ENCODE measurements around the gene MT1B.
"Not testable (repeated sequence)": the region's sequence is repeated elsewhere in the genome, so short reads cannot be mapped to it uniquely, and the experiment has no call there.

MT1B gene

DNA sequence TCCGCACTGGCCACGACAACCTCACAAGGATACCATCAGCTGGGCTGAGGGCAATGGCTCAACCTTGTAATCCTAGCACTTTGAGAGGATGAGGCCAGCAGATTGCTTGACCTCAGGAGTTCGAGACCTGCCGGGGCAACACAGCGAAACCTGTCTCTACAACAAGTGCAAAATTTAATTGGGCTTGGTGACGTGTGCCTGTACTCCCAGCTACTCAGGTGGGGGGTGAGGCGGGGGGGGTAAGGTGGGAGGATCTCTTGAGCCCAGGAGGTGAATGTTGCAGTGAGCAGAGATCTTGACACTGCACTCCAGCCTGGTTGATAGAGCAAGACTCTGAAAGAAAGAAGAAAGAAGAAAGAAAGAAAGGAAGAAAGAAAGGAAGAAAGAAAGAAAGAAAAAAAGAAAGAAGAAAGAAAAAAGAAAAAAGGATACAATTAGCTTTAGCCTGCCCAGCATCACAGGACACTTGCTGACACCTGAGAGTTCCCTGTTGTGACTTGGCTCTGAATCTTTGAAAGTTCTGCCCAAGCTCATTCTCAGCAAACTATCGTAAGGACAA is 31.3 kb upstream of the MT1B start:
- ATAC-seq, result no peak
- DNase-seq, result no peak

DNA sequence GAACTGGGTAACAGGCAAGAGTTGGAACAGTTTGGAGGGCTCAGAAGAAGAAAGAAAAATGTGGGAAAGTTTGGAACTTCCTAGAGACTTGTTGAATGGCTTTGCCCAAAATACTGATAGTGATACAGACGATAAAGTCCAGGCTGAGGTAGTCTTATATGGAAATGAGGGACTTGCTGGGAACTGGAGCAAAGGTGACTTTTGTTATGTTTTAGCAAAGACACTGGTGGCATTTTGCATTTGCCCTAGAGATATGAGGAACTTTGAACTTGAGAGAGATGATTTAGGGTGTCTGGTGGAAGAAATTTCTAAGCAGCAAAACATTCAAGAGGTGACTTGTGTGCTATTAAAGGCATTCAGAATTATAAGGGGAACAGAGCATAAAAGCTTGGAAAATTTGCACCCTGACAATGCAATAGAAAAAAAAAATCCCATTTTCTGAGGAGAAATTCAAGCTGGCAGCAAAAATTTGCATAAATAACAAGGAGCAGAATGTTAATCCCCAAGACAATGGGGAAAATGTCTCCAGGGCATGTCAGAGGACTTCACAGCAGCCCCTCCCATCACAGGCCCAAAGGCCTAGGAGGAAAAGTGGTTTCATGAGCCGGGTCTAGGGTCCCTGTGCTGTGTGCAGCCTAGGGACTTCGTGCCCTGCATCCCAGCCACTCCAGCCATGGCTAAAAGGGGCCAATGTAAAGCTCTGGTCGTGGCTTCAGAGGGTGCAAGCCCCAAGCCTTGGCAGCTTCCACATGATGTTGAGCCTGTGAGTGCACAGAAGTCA is 29.8 kb upstream of the MT1B start:
- DNase-seq, ATAC-seq: not testable (repeated sequence)

DNA sequence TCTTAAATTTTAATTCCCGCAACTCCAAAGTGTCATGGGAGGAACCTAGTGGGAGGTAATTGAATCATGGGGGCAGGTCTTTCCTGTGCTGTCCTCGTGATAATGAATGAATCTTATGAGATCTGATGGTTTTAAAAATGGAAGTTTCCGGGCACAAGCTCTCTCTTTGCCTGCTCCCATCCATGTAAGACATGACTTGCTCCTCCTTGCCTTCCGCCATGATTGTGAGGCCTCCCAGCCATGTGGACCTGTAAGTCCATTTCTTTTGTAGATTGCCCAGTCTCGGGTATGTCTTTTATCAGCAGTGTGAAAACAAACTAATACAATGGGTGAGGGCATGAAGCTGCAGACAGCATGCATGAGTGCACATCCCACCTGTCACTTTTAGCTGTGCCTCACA is 28.5 kb upstream of the MT1B start:
- ATAC-seq, DNase-seq: not testable (repeated sequence)

DNA sequence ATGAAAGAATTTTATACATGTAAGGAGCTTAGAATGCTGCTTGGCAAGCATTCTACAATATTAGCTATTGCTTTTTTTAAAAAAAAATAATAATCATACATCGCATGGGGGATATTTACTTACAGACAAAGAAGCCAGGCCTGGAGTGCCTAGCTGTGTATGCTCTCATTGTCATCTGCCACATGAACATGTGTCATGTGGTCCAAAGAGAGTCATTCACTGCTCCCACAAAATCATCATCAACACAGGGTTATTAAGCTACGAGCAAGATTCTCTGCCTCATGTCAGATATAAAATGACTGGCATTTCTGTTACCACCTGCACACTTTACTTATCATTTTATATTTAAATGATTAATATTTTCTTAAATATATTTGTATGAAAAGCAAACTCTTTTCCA is 28.0 kb upstream of the MT1B start:
- DNase-seq (no peak), ATAC-seq (no peak)

DNA sequence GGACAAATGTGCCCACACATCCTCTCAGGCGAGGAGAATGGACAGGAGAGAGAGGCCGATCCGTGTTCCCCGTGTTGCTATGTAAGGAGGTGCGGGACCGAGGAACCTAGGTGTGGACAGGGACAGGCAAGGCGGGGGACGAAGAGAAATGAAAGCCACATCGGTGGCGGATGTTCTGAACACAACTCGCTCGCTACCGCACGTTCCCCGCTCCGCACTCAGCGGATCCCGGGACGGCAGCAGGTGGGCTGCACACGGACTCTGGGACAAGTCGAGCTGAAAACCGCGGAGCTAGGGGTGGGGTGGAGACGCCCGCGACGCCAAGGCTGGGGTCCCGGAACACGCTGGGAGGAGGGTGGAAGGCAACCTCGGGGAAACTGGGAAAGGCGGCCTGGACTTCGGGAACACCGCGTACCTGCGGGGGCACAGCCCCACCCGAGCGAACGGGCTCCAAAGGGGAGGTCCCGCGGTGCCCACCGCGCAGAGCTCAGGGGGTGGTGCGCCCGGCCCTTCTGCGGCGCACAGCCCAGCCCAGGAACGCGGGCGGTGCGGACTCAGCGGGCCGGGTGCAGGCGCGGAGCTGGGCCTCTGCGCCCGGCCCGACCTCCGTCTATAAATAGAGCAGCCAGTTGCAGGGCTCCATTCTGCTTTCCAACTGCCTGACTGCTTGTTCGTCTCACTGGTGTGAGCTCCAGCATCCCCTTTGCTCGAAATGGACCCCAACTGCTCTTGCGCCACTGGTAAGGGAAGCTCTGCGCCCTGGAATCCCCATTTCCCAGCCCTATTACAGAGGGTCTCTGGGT is 26.3 kb upstream of the MT1B start, which contains the start of gene MT1E:
TSS of gene MT1E (plus strand) at position 642 of the 803 bp plus-strand sequence. CDS start at position 713, 71 bp downstream.
- peak; percentile 50 for DNase-seq
- peak; percentile 89 for ATAC-seq

DNA sequence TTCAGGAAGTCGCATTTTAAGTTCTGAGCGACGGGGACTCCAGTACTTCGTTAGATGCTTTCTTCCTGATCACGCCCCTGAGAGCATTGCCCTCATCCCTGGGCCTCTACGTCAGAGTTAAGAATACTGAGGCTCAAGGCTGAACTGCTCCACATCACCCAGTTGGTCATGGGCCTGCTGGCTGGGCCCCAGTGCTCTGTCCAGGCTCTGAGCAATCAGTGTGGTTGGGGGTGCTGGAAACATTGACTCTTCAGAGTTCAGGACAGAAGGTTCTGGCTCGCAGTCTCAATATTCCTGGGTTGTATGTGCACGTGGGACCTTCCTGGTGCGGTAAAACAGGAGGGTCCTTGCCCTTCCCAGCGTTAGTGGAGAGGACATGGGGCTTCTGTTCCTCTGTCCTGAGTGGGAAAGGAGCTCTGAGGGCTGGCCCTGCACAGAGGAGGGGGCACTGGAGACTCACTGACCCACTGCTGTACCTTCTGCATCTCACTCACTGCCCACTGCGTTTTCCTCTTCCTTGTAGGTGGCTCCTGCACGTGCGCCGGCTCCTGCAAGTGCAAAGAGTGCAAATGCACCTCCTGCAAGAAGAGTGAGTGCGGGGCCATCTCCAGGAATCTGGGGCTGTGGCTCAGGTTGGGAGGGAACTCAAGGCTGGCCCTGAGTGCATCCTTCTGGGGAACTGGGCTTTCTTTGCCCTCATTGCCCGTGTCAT is 25.6 kb upstream of the MT1B start:
- ATAC-seq (peak; percentile 51), DNase-seq (no peak)

DNA sequence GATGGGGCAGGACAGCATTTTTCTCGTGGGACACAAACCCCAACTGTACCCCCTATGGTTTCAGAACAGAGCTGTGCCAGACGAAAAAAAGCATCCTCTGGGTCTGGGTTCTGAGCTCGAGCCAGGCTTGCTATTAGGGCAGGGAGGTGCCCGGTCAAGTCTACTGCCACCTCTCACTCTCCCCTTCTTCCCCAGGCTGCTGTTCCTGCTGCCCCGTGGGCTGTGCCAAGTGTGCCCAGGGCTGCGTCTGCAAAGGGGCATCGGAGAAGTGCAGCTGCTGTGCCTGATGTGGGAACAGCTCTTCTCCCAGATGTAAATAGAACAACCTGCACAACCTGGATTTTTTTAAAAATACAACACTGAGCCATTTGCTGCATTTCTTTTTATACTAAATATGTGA is 25.0 kb upstream of the MT1B start:
- DNase-seq, result no peak

DNA sequence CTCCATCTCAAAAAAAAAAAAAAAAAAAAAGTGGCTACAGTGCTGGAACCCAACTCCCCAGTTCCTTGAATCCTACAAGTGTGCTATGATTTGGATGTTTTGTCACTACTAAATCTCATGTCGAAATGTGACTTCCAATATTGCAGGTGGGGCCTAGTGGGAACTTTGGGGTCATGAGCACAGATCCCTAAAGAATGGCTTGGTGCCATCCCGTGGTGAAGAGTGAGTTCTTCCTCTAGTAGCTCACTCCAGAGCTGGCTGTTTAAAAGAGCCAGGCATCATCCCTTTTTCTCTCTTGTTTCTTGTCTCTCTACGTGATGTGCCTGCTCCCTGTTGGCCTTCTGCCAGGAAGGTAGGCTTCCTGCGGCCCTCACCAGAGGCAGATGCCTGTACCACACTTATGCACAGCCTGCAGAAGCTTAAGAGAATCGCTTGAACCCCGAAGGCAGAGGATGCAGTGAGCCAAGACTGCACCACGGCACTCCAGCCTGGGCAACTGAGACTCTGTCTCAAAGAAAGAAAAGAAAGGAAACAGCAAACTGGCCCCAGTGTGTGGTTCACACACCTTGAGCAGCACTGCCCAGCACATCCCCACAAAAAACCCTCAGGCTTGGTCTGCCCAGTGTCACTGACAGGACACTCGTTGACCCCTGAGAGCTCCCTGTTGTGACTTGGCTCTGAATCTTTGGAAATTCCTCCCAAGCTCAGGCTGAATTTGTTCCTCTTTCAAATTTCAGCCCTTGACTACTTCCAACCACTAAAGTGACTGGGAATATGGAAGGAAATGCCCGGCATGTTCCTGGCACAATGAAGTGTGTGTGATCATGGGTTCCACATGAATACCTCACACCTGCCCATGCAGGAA is 23.0 kb upstream of the MT1B start:
- no peak for DNase-seq
- no peak for ATAC-seq

More for the DNA sequence above, 25.0 kb upstream of the MT1B start:
- no peak for ATAC-seq

DNA sequence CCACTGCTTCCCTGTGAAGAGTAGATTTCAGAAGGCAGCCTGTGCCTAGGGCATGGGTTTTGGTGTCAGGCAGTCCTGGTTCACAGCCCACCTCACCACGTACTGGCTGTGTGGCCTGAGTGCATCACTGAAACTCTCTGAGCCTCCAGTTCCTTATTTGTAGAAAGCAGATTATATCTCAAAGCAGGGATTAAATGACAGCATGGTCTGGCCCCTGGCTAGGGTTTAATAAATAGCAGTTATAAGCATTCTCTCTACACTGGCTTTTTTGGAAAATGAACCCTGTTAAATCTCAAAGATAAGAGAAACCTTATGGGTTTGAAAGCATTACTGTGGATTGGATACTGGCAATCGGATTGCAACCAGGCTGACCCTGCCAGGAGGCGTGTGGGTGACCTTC is 22.2 kb upstream of the MT1B start:
- ATAC-seq (no peak), DNase-seq (no peak)

DNA sequence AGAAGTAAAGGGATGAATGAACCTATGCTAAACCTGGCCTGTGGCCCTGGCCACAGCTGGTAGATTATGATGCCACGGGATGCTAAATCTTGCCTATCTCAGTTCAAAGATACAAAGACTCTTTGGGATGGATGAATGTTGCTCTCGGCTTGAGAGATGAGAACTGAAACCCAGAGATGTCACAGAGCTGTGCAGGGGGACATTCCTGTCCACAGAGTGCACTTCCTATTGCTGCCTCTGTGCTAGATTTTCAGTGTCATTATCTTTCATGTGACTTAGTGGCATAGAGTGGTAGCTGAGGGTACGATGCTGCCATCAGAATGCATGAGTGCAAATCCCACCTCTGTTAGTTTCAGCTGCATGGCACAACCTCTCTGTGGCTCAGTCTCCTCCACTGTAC is 21.6 kb upstream of the MT1B start:
- ATAC-seq (peak; percentile 29), DNase-seq (no peak)

DNA sequence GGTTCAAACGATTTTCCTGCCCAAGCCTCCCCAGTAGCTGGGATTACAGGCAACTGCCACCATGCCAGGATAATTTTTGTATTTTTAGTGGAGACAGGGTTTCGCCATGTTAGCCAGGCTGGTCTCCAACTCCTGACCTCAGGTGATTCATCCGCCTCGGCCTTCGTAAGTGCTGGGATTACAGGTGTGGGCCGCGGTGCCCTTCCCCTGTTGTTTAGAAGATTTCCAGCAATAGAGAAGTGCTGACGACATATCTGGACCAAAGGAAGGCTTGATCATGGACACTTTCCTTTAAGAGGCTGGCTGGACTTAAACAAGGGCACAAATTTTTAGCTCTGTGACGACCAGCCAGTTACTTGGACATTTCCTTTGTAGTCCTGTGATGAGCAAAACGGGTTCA is 20.5 kb upstream of the MT1B start:
- DNase-seq, result no peak
- ATAC-seq, result no peak

DNA sequence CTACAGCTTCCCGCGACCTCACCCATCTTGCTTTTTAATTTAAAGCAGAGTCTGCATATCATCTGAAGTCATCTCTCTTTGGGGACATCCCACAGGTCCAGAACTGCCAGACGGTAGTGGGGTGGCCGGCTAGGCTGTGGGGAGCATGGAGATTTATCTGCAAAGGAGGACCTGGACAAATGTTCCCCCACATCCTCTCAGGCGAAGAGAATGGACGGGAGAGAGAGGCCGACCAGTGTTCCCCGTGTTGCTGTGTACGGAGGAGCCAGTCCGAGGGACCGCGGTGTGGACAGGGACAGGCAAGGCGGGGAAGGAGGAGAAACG is 19.9 kb upstream of the MT1B start:
- DNase-seq (no peak), ATAC-seq (no peak)

DNA sequence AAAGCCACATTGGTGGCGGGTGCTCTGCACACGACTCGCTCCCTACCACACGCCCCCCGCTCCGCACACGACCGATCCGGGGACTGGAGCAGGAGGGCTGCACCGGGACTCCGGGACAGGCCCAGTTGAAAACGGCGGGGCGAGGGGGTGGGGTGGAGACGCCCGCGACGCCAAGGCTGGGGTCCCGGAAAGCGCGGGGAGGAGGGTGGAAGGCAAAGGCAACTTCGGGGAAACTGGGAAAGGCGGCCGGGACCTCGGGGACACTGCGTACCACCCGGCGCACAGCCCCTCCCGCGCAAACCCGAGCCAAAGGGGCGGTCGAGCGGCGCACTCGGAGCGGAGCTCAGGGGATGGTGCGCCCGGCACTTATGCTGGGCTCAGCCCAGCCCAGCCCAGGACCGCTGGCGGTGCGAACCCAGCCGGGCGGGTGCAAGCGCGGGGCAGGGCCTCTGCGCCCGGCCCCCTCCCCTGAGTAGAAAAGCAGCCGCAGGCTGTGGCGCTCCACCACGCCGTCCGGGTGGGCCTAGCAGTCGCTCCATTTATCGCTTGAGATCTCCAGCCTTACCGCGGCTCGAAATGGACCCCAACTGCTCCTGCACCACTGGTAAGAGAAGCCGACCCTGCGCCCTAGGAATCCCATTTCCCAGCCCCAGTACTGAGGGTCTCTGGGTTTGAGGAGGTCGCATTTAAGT is 19.4 kb upstream of the MT1B start, which contains the start of gene MT1M:
TSS of gene MT1M (plus strand) at position 504 of the 692 bp plus-strand sequence. CDS start at position 577, 73 bp downstream.
- DNase-seq (no peak), ATAC-seq (peak; percentile 28)

DNA sequence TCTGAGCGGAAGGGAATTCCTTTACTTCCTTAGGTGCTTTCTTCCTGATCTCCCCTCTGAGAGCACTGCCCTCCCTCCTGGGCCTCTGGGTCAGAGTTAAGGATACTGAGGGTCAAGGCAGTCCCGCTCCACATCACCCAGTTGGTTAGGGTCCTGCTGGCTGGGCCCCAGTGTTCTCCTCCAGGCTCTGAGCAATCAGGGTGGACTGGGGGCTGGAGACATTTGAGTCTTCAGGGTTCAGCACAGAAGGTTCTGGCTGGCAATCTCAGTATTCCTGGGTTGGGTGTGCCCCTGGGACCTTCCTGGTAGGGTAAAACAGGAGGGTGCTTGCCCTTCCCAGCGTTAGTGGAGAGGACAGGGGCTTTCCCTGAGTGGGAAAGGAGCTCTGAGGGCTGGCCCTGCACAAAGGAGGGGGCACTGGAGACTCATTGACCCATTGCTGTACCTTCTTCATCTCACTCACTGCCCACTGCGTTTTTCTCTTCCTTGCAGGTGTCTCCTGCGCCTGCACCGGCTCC is 18.8 kb upstream of the MT1B start:
- DNase-seq (no peak), ATAC-seq (no peak)

DNA sequence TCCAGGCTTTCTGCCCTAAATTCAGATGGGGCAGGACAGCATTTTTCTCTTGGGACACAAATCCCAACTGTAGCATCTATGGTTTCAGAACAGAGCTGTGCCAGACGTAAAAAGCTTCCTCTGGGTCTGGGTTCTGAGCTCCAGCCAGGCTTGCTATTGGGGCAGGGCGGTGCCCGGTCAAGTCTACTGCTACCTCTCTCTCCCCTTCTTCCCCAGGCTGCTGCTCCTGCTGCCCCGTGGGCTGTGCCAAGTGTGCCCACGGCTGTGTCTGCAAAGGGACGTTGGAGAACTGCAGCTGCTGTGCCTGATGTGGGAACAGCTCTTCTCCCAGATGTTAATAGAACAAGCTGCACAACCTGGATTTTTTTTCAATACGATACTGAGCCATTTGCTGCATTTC is 18.2 kb upstream of the MT1B start:
- no peak for DNase-seq
- no peak for ATAC-seq

DNA sequence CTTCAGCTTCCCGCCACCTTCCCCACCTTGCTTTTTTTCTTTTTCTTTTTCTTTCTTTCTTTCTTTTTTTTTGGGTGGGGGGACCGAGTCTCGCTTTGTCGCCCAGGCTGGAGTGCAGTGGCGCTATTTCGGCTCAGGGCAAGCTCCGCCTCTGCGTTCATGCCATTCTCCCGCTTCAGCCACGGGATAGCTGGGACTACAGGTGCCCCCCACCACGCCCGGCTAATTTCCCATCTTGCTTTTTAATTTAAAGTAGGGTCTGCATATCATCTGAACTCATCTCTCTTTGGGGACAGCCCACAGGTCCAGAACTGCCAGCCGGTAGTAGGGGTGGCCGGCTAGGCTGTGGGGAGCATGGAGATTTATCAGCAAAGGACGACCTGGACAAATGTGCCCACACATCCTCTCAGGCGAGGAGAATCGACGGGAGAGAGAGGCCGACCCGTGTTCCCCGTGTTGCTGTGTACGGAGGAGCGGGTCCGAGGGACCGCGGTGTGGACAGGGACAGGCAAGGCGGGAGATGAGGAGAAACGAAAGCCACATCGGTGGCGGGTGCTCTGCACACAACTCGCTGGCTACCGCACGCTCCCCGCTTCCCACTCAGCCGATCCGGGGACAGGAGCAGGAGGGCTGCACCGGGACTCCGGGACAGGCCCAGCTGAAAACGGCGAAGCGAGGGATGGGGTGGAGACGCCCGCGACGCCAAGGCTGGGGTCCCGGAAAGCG is 16.8 kb upstream of the MT1B start:
- ATAC-seq (no peak), DNase-seq (no peak)

DNA sequence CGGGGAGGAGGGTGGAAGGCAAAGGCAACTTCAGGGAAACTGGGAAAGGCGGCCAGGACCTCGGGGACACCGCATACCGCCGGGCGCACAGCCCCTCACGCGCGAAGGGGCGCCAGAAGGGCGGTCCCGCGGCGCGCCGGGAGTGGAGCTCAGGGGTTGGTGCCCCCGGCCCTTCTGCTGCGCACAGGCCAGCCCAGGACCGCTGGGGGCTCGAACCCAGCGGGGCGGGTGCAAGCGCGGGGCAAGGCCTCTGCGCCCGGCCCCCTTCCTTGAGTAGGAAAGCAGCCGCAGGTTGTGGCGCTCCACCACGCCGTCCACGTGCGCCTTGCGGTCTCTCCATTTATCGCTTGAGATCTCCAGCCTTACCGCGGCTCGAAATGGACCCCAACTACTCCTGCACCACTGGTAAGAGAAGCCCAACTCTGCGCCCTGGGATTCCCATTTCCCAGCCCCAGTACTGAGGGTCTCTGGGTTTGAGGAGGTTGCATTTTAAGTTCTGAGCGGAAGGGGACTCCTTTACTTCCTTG is 16.2 kb upstream of the MT1B start:
- DNase-seq, result no peak
- ATAC-seq, result no peak

DNA sequence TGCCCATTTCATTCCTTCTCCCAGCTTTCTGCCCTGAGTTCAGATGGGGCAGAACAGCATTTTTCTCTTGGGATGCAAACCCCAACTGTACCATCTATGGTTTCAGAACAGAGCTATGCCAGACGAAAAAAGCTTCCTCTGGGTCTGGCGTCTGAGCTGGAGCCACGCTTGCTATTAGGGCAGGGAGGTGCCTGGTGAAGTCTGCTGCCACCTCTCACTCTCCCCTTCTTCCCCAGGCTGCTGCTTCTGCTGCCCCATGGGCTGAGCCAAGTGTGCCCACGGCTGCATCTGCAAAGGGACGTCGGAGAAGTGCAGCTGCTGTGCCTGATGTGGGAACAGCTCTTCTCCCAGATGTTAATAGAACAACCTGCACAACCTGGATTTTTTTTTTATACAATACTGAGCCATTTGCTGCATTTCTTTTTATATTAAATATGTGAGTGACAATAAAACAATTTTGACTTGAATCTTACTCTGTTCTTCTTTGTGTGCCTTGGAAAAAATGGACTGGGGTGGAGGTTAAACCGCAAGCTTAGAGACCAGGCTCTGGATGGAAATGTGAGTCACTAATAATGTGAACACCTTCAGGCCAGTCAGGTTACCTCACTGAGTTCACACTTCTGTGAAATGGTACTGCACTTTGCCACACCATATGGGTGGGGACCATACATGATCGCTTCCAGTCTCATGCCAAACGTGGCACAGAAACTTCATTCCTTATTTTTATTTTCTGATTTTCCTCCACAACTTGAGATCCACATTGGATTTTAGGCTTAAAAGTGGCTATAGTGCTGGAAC is 14.9 kb upstream of the MT1B start:
- ATAC-seq, result no peak
- no peak for DNase-seq
